GM12801 (cell line): ENCODE measurements around the gene CTNNA2.

ENCODE experiments used
- CTCF ChIP-seq: IDR thresholded peaks from one replicate; pipeline ENCODE4 v1.5.1; 2011; ENCODE audit warnings: control low read depth; ENCODE audit not compliant: insufficient read length; ENCODE audit errors: extremely low read depth

CTNNA2 gene

GRCh38 chr2:80073134-80073561 is 560.3 kb downstream of the CTNNA2 start:
- TF ChIP-seq CTCF, result no peak

GRCh38 chr2:80074321-80075070 is 561.6 kb downstream of the CTNNA2 start:
- TF ChIP-seq CTCF, result no peak

GRCh38 chr2:80075719-80076118 is 562.9 kb downstream of the CTNNA2 start:
- no peak for TF ChIP-seq CTCF

- no peak for TF ChIP-seq CTCF
Observed at GRCh38 chr2:80078290-80079036, 565.6 kb downstream of the CTNNA2 start.

- no peak for TF ChIP-seq CTCF
Observed at GRCh38 chr2:80080957-80081356, 568.1 kb downstream of the CTNNA2 start.

GRCh38 chr2:80086831-80087230 is 574.0 kb downstream of the CTNNA2 start:
- no peak for TF ChIP-seq CTCF

GRCh38 chr2:80091237-80091636 is 578.4 kb downstream of the CTNNA2 start:
- TF ChIP-seq CTCF, result no peak
